Suprapubic skin (tissue), 3 donors: ENCODE measurements around the gene ALCAM.

Experiments used
- CTCF ChIP-seq, 2 donors: fragments of 200-600 bp in 1 of 2; fragments of 450-650 bp in 1 of 2; sonication (generic) in 1 of 2; IDR thresholded peaks; one replicate each; pipeline ENCODE4 v1.5.1; 2016 to 2019; ENCODE audit warnings: antibody characterized with exemption in 2 of 2, mild to moderate bottlenecking in 1 of 2, moderate library complexity in 1 of 2
- POLR2A ChIP-seq, 2 donors: fragments of 450-650 bp; IDR thresholded peaks; one replicate each; pipeline ENCODE4 v1.6.1; 2017; ENCODE audit warnings: antibody characterized with exemption in 2 of 2, mild to moderate bottlenecking in 2 of 2, moderate library complexity in 2 of 2

GRCh38 chr3:105523501-105523900 lies 156.8 kb downstream of the ALCAM start:
- TF ChIP-seq CTCF (IDR thresholded peaks at IDR 0.05) (no peak), POLR2A (IDR thresholded peaks at IDR 0.05) (no peak)
